Ishikawa (cell line): ENCODE results near the gene DCAF8.

Experiments
- CEBPB ChIP-seq: IDR thresholded peaks from 2 replicates; pipeline ENCODE4 v1.6.1; 2012
- CREB1 ChIP-seq: IDR thresholded peaks from 2 replicates; pipeline ENCODE4 v1.6.1; 2012; ENCODE audit warnings: low read depth
- EGR1 ChIP-seq: IDR thresholded peaks from 2 replicates; pipeline ENCODE4 v1.6.1; 2012
- EP300 ChIP-seq: IDR thresholded peaks from 2 replicates; pipeline ENCODE4 v1.6.1; 2012; ENCODE audit warnings: borderline replicate concordance
- FOXM1 ChIP-seq: IDR thresholded peaks from 2 replicates; pipeline ENCODE4 v1.6.1; 2012; ENCODE audit warnings: low read depth, borderline replicate concordance
- MAX ChIP-seq: IDR thresholded peaks from 2 replicates; pipeline ENCODE4 v1.6.1; 2012
- NFIC ChIP-seq: IDR thresholded peaks from 2 replicates; pipeline ENCODE4 v1.6.1; 2012
- RAD21 ChIP-seq: IDR thresholded peaks from 2 replicates; pipeline ENCODE4 v1.6.1; 2012; ENCODE audit warnings: low read depth
- REST ChIP-seq: IDR thresholded peaks from 2 replicates; pipeline ENCODE4 v1.6.1; 2012; ENCODE audit warnings: low read depth, mild to moderate bottlenecking
- TAF1 ChIP-seq: IDR thresholded peaks from 2 replicates; pipeline ENCODE4 v1.6.1; 2012; ENCODE audit warnings: low read depth, mild to moderate bottlenecking
- TCF12 ChIP-seq: IDR thresholded peaks from 2 replicates; pipeline ENCODE4 v1.6.1; 2012; ENCODE audit warnings: low read depth
- TEAD4 ChIP-seq: IDR thresholded peaks from 2 replicates; pipeline ENCODE4 v1.6.1; 2012
- USF1 ChIP-seq: IDR thresholded peaks from 2 replicates; pipeline ENCODE4 v1.6.1; 2012
- YY1 ChIP-seq: IDR thresholded peaks from 2 replicates; pipeline ENCODE4 v1.6.1; 2012; ENCODE audit warnings: low read depth
- ZBTB7A ChIP-seq: IDR thresholded peaks from 2 replicates; pipeline ENCODE4 v1.6.1; 2012; ENCODE audit warnings: low read depth

Gene DCAF8

GRCh38 chr1:160260406-160261382, 1.7 kb downstream of the DCAF8 start:
- no peak for TF ChIP-seq CEBPB
- peak; percentile 75 for TF ChIP-seq NFIC
- TF ChIP-seq TEAD4: 0 out of 2 replicates have a peak, but pooled peaks have one; percentile 44

- TF ChIP-seq RAD21 (no peak), EGR1 (no peak), TAF1 (no peak), YY1 (no peak), MAX (no peak), EP300 (no peak), REST (no peak), FOXM1 (no peak), TEAD4 (no peak), TCF12 (no peak), CEBPB (no peak), USF1 (no peak), CREB1 (no peak), ZBTB7A (no peak), NFIC (no peak)
These were observed 4.1 kb downstream of the DCAF8 start for GRCh38 chr1:160258177-160258798.

GRCh38 chr1:160257411-160258015, 4.8 kb downstream of the DCAF8 start:
- TF ChIP-seq YY1 (no peak), RAD21 (no peak), EP300 (no peak), NFIC (no peak), REST (no peak), CREB1 (no peak), CEBPB (no peak), TEAD4 (no peak), USF1 (no peak), TAF1 (no peak), EGR1 (no peak), MAX (no peak), ZBTB7A (no peak), FOXM1 (no peak), TCF12 (no peak)

GRCh38 chr1:160256396-160257046, 5.8 kb downstream of the DCAF8 start:
- TF ChIP-seq YY1: no peak
- TF ChIP-seq MAX: no peak
- TF ChIP-seq FOXM1: no peak
- no peak for TF ChIP-seq RAD21
- TF ChIP-seq NFIC: no peak
- no peak for TF ChIP-seq USF1
- no peak for TF ChIP-seq CREB1
- no peak for TF ChIP-seq TAF1
